Stimulated activated CD8-positive, alpha-beta memory T cell treated with anti-CD3 and anti-CD28 coated beads, Interleukin-7, amount 100 ng/mL, for 24 hours (primary cell): Measurements from ENCODE around the gene PLD4.

Source experiments
- DNase-seq: peaks from one replicate; pipeline ENCODE4 v3.0.0-alpha.2; 2020; ENCODE audit warnings: low read depth

The PLD4 gene

DNA sequence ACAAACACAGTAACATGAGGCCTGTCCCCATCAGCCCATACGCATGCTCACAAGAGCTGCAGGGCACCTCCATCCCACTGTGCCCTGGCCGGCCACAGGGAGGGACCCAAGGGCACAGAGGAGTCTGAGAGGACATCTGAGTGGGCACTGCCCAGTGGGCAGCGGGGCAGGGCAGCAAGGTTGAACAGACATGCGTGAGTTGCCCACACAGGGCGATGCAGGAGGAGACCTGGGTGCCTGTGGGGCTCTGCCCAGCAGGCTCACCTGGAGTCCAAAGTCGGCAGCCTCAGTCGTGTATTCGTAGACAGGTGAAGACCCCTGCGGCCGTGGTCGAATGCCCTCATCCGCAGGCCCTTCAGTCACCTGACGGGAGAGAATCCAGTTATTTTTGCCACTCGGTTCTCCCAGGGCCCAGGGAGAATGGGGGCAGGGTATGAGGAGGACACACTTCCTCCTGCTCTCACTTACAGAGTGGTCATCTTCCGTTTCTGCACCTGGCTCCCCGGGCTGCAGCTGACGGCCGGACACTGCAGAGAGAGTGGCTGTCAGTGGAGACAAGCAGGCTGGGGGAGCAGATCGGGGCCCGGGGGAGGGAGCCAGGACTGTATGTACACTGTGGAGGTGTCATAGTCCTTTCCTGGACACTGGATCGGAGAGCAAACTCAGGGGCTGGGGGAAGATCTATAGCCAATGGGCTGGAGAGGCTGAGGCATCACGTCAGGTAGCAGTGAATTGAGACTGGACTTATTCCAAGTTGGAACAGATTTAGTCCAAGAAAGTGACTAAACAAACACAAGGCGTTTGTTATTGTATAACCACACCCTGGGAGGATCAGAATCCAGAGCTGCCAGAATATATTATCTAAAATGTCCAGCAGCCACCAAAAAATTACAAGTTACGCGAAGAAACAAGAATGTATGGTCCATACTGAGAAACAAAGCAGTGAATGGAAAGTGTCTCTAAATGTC, 32.8 kb downstream of the PLD4 start:
- no peak for DNase-seq

DNA sequence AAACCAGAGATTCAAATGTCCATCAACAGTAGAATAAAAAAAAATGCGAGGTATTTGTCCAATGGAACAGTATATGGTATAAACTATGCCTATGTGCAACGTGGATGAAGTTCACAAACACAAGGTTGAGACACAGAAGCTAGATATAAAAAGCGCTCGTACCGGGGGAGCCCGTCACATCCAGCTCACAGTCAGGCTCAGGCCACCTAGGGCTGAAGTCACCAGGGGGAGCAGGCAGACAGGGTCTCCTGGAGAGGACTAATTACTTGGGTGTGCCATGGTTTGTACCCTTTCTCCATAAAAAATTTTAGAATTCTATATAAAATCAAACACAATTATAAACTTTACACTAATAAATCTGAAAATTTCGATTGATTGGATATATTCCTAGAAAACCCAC, 39.9 kb downstream of the PLD4 start:
- DNase-seq = no peak

GRCh38 chr14:104965561-104966231, 41.0 kb downstream of the PLD4 start:
- DNase-seq = no peak

- no peak for DNase-seq
Observed at GRCh38 chr14:104966261-104966865, 41.7 kb downstream of the PLD4 start.

DNA sequence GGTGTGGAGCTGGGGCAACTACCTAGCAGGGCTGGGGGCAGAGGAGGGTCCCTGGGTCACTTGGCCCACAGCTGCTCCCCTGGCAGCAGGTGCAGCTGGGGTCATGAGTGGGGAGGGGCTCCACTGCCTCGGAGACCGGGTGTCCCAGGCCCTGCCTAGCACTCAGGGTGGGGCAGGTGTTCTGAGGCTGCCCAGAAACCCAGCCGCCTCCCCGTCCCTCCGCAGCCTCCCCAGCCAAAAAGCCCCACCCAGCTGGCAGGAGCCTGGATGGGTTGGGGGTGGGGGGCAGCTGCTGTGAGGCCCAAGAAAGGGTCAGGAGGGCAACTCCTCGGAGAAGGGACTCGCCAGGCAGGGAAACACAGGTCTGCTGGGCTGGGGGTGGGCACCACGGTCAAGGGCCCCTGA, 42.3 kb downstream of the PLD4 start:
- DNase-seq = no peak

GRCh38 chr14:104967386-104968152, 42.9 kb downstream of the PLD4 start:
- no peak for DNase-seq

DNA sequence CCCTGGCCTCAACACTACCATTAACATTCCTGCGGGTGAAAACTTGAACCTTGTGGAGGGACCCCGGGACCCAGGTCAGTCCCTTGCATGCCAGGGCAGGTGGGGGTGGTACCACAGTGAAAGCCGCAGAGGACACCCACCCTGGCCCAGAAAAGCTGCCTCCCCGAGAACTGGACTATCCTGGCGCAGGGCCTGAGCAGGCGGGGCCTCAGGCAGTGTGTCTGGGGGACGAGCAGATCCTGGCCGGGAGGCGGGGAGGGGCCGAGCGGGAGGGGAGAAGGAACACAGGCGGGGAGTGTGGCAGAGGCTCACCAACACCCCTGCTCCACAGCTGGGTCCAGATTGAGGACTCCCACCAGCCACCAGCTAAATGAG, 43.5 kb downstream of the PLD4 start:
- DNase-seq = no peak

DNA sequence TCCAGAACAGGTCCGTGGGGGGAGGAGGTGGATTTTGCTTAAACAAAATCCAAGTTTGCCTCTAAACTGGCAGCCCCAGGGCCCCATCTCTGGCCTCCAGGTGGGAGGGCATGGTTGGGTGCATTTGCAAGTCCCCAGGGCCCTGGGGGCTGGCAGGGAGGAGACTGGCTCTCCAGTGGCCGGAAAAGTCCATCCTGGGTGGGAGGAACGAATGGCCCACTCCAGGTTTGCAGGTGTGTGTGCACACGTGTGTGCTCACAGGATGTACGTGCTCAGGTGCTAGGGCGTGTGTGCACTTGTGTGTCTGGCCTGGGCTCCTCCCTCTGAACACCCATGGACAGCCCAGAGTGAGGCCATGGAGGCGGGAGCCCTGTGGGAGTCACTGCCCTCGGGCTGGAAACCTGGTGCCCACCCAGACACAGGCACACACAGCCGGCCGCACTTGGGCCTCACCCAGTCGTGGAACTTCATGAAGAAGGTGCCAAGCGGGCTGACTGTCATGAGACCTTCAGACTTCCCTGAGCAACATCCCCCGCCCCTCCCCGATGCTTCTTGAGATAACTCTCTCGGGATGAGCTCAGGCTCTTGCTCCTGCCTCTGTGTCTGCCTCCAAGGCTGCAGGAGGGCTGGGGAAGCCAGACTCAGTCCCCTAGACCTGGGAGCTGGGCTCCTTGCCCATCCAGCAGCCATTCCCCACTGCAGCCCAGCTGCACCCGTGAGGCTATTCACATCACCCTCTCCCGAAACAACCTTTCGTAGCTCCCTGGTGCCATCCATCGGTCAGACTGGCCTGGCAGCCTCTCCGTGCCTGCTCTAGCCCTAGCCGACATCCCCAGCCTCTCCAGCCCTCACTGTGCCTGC, 44.1 kb downstream of the PLD4 start:
- no peak for DNase-seq

DNA sequence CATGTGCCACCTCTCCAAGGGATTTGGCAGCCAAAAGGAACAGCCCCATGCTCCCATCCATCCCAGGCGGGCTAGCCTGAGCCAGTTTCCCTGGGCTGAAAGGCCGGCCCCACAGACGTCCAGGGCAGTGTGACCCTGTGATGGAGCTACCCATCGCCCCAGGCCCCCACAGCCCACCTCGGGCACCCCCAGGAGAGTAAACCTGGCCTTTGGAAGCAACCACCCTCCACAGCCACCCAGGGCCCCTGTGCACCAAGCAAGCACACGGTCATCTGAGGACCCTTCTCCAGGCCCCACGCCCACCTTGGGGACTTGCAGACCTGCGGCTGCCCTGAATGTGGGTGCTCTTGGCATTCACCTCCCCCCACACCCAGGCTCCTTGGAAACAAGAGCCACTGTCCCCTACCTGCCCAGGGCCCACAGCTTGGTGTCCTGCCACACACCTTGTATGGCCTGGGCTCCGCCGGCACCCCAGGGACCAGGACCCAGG, 45.1 kb downstream of the PLD4 start:
- DNase-seq = no peak

- DNase-seq = no peak
Observed at GRCh38 chr14:104970231-104971068, 45.8 kb downstream of the PLD4 start.

DNA sequence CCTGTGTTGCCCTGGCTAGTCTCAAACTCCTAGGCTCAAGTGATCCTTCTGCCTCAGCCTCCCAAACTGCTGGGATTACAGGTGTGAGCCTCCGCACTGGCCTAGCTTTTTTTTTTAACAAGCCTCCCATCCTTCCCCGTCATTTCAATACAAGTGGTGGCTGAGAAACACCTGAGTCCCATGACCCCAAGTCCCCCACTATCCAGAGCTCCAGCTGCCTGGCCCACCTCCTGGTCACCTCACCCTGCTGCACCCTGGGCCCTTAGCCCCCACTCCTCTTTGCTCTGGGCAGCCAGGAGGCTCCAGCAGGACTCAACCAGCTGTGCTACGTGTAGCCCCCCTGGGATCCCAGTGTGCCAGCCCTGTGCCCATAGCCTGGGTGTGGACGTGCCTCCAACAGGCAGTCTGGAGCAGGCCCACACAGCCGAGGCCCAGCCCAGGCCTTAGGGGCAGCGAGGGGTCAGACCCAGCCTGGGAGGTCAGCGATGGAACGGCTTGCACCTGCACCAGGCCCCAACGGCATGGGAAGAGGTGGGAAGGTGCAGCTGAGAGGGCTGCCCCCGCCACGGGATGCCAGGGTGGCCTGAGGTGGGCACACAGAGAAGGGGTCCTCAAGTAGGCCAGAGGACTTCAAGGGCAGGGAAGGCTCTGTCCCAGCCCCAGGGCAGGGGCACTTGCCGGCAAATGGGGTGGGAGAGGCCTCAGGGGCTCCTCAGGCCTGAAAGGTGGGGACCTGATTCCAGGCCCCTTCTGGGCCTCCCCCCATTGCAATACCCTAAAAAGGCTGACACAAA, 47.0 kb downstream of the PLD4 start:
- DNase-seq = no peak

- no peak for DNase-seq
Observed at GRCh38 chr14:104972301-104973134, 47.8 kb downstream of the PLD4 start.

DNA sequence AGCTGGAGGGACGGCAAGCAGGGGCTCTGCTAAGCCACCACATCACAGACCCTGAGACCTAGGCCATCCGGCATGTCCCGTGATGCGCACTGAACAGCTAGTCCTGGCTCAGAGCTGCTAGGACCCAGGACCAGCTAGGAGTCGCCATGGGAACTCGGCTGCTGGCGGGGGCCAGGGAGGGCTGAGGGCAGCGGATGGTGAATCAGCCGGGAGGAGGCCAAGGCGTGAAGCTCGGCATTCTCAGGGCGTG, 48.4 kb downstream of the PLD4 start:
- no peak for DNase-seq

- DNase-seq = no peak
Observed at GRCh38 chr14:104973385-104974145, 48.9 kb downstream of the PLD4 start.

DNA sequence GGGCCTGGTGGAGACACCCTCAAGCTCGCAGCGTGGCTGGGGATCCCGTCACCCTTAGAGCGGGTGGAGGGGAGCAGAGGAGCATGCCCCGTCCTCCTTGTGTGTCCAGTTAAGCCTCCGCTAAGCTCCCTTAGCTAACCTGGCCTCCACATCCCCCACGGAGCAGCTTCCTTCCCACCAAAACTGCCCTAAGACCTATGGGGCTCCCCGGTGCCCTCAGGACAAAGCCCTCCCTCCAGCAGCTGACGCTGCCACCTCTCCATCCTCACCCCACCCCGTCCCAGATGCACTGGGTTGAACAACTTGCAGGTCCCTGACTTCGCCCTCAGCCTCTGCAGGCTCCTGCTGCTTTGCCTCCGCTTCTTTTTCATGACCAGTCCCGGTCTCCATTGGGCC, 49.5 kb downstream of the PLD4 start:
- no peak for DNase-seq

DNA sequence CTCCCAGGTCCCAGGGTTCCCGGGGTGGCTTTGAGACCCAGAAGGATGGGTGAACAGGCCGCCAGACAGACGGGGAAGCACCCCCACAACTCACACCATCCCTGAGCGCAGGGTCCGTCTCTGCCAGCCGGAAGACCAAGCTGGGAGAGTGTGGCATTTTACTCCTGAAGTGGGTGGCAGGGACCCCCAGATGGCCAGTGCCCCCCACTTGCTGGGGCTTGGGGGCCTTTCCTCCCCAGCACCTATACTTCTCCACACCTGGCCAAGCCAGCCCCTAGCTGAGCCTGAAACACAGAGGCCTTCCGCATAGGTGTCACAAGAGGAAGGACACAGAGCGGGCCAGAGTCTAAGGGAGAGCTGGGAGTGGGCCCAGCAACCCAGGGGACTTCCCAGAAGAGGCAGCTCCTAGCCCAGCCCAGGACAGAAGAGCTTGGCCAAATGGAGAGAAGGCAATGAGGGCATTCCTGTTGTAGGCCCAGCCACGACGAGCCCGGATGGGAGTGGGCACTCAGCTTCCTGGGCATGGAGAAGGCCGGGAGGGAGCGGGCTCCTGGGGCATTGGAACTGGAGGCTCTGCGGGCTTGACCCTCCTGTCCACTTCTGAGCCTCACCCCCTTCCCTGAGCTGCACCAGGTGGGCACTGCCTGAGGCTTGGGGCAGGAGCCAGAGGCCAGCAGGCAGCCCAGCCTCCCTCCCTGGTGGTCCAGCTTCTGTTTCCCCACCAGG, 50.1 kb downstream of the PLD4 start:
- no peak for DNase-seq

DNA sequence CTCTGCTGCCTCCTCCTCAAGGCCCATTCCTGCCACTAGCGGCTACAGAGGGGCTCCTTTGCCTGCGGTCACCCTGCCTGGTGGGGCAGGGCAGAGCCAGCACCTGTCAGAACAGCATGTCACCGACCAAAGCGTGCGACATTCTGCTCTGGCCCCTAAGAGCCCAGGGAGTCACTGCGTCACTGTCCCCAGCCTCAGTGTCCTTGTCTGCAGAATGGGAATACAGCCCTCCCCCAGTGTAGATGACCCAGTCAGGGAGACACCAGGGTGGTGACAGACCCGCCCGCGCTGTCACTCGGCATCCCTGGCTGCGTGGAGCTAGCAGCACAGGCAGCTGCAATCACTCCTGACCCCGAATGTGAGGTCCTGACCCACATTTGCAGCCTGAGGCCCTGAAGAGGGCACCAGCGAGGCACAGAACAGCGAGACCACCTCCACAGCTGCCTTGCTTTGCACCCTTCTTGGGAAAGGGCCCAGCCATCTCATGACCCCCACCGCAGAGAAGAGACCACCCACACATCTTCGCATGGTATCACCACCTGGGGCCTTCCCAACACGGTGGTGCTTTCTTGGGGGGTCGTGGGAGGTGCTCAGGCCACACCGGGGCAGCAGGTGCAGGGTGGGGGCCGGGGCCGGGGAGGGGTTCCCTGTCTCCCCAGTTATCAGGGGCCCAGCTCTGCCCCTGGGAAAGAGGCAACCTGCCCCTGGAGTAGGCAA, 51.0 kb downstream of the PLD4 start:
- no peak for DNase-seq
